Measurements from ENCODE around the gene GSTM3.

- no peak for TF ChIP-seq FOXP2 (optimal IDR thresholded peaks at IDR 0.05; ENCODE audit: control extremely low read depth, extremely low read length, insufficient read depth)
- no peak for TF ChIP-seq EZH2 (IDR thresholded peaks at IDR 0.05)
- TF ChIP-seq POLR2AphosphoS5 (IDR thresholded peaks at IDR 0.05; ENCODE audit: borderline replicate concordance, low read depth, low read length), result no peak
Measured at GRCh38 chr1:109784551-109785252, 43.9 kb upstream of the GSTM3 start.

Measured in SK-N-MC (cell line).